MM.1S (cell line): ENCODE results near the gene AFG3L2.

Experiments
- CTCF ChIP-seq: fragments of 300-600 bp; sonication (generic); IDR thresholded peaks from 2 replicates; pipeline ENCODE4 v1.5.1; 2016; ENCODE audit warnings: antibody characterized with exemption, low read length, mixed read lengths
- EZH2 ChIP-seq: fragments of 300-600 bp; sonication (generic); optimal IDR thresholded peaks from 2 replicates; pipeline ENCODE3; 2017; ENCODE audit warnings: low read depth, mild to moderate bottlenecking, antibody characterized with exemption, low read length, mixed read lengths

- TF ChIP-seq CTCF (peak; percentile 81), EZH2 (no peak)
Observed at GRCh38 chr18:12327510-12328178, 49.4 kb downstream of the AFG3L2 start.
